ENCODE measurements around the gene NIPAL4.

The NIPAL4 gene

DNA sequence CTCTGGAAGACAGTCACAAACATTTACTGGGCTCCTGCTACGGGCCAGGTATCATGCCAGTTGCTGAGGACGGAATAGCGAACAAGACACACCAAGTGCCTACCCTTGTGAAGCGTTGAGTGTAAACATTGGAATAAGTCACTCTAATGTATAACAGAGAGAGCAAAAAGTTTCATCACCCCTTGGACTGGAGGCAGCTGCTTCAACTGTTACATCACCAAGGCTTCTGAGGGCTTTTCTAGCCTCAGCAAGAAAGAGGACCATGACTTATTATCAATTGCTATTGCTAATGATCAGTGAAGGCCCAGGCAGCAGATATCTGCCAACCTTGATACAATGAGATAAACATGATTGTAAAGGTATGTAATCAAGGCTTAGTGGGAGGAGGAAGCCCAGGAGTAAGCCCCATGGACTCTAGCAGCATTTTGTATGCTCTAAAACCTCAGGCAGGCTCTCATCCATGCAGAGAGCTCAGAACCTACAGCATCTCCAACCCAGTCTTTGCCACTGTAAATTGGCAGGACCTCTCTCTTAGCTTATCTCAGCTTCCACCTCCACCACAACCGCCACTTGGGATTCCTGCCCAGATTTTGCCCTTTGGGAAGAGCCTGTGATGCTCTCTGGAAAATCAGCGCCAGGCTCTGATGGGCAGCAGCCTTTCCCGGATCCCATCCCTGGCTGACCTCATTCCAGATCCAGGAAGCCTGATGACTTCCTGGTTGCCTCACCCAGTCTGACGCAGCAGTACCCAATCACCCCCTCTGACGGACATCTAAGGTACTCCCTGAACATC, 61.1 kb downstream of the NIPAL4 start:
- Histone ChIP-seq H3K9ac (no peak overlapping the region), H4K20me1 (no peaks in the 10 kb centered on the region; a peak in 1 of 22 replicates), H3K27ac (no peak overlapping the region), H3K27me3 (no peaks in the 10 kb centered on the region), H3K4me3 (no peak overlapping the region), H3K9me3 (replicated peaks in 1 of 11) (no peaks in the 10 kb centered on the region), H3K4me2 (no peak overlapping the region), H3K4me1 (peaks cover 0 to 5% (median 0%) of the 10 kb centered on the region in 10 experiments; a peak in 1 of 20 replicates), H3K36me3 (peaks cover 0 to 26% (median 9%) of the 10 kb centered on the region in 11 experiments; a peak in 8 of 22 replicates)
- TF ChIP-seq Cebpa-rat (IDR thresholded peaks at IDR 0.05): no peak

DNA sequence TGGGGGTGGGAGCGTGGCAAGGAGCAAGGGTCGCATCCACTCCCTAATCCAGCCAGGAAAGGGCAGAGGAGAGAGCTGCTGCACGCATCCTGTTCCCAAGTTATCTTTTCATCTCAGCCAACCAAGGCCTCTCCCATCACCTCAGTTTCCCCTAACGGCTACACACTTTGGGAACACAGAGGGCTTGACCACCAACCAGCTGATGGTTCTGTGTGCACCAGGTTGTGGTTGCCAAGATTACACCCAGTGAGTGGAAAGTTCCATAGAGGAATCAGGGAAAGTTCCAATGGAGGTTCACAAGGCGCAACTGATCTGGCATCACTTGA, 61.7 kb downstream of the NIPAL4 start:
- Histone ChIP-seq H3K4me1 (peaks cover 0 to 5% (median 0%) of the 10 kb centered on the region in 10 experiments; a peak in 1 of 20 replicates), H3K9ac (no peak overlapping the region), H3K9me3 (replicated peaks in 1 of 11) (no peaks in the 10 kb centered on the region), H3K27me3 (no peaks in the 10 kb centered on the region), H3K4me2 (no peak overlapping the region), H3K36me3 (peaks cover 0 to 25% (median 9%) of the 10 kb centered on the region in 11 experiments; a peak in 8 of 22 replicates), H3K27ac (no peak overlapping the region), H3K4me3 (no peak overlapping the region), H4K20me1 (no peaks in the 10 kb centered on the region; a peak in 1 of 22 replicates)
- TF ChIP-seq Cebpa-rat (IDR thresholded peaks at IDR 0.05): no peak

DNA sequence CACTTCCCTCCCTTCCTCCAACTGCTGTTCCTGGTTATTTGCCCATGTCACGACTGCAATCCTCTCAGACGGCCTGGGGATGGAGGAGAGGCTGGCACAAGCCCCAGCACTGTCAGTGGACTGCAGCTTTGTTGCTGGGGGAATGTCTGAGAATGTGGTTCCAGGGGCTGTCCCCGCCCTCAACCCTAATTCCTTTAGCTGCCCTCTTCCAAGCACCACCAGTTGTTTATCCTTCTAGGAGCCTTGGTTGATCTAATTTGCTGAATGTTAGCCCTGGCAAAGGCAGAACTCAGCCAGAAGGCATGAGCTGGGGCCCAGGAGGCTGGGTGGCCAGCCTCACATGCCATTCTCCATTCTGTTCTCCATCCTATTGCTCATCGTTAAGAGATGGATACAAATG, 64.0 kb downstream of the NIPAL4 start:
- H3K4me1 ChIP-seq: peaks cover 0 to 5% (median 0%) of the 10 kb centered on the region in 10 experiments; a peak in 2 of 20 replicates
- H3K4me2 ChIP-seq: no peak overlapping the region
- H3K9me3 ChIP-seq (replicated peaks in 1 of 11): no peaks in the 10 kb centered on the region
- H3K36me3 ChIP-seq: peaks cover 0 to 14% (median 4%) of the 10 kb centered on the region in 11 experiments; a peak in 7 of 22 replicates
- H3K4me3 ChIP-seq: no peak overlapping the region
- H4K20me1 ChIP-seq: no peaks in the 10 kb centered on the region; a peak in 1 of 22 replicates
- H3K27ac ChIP-seq: no peak overlapping the region
- no peaks in the 10 kb centered on the region for H3K27me3 ChIP-seq
- H3K9ac ChIP-seq: no peak overlapping the region
- TF ChIP-seq Cebpa-rat (IDR thresholded peaks at IDR 0.05): no peak
